ENCODE data around the gene ACP2.

DNA sequence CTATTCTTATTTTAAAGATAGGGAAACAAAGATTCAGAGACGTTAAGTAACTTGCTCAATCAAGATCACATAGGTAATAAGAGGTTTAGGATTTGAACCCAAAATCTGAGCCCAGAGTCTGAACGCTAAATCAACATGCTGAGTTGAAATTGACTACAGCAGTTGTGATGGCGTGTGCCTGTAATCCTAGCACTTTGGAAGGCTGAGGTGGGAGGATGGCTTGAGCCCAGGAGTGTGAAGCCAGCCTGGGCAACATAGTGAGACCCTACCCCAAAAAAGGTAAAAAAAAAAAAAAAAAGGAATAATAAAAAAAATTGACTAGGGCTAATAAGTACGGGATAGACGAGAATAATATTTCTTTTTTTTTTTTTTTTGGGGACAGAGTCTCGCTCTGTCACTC, 7.8 kb upstream of the ACP2 start:
- TF ChIP-seq, protein P1, sequence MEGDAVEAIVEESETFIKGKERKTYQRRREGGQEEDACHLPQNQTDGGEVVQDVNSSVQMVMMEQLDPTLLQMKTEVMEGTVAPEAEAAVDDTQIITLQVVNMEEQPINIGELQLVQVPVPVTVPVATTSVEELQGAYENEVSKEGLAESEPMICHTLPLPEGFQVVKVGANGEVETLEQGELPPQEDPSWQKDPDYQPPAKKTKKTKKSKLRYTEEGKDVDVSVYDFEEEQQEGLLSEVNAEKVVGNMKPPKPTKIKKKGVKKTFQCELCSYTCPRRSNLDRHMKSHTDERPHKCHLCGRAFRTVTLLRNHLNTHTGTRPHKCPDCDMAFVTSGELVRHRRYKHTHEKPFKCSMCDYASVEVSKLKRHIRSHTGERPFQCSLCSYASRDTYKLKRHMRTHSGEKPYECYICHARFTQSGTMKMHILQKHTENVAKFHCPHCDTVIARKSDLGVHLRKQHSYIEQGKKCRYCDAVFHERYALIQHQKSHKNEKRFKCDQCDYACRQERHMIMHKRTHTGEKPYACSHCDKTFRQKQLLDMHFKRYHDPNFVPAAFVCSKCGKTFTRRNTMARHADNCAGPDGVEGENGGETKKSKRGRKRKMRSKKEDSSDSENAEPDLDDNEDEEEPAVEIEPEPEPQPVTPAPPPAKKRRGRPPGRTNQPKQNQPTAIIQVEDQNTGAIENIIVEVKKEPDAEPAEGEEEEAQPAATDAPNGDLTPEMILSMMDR (IDR thresholded peaks at IDR 0.05; ENCODE audit: low read length), result no peak
- no peak for TF ChIP-seq EZH2 (IDR thresholded peaks at IDR 0.05; ENCODE audit: borderline replicate concordance, low read length)
